ENCODE results near the gene ILK. TPM values are rescaled to one million over a fixed set of nuclear protein-coding genes. Genes with fewer than 3 reads are reported as not detected.
A peak's percentile ranks its signal among the peaks of the same experiment; 100 is the strongest.

ILK gene
- total and polyA plus RNA-seq, 11 donors, result 177 to 288 (median 222) TPM

DNA sequence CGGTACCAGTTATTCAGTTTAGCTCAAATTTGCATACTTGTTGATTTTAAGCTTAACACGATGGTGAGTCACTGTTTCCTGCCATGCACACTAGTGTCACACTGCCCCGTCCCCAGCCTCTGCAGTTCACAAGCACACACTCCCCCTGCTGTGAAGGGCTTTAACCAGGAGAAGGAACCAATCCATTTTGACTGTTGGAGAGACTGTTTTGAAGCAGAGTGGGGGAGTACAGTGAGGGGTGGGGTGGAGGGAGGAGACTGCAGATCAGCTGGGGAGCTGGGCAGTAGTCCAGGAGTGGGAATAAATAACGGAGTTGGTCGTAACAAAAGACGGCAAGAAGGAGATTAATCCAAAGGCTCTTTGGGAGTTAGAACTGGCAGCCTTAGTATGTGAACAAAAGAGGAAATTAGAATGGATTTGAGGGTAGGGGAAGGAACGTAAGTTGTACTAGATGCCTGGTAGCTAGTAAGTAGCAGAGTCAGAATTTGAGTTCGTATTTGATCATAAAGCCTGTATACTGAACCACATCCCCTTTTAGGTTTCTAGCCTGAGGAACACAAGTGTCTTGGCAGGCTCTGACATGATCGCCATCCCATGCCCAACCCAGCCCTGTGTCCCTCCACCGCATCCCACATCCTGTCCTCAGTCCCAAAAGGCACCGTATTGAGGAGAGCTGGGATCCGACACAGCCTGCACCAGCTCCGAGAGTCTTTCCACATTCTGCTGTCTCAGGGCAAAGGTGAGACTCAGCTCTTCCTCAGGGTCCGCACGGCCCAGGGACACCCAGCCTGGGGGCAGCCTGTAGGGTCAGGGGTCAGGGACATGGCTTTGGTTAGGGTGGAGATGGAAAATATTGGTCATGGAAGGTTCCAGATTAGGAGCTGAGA is 14.8 kb downstream of the ILK start:
- TF ChIP-seq, protein P1, sequence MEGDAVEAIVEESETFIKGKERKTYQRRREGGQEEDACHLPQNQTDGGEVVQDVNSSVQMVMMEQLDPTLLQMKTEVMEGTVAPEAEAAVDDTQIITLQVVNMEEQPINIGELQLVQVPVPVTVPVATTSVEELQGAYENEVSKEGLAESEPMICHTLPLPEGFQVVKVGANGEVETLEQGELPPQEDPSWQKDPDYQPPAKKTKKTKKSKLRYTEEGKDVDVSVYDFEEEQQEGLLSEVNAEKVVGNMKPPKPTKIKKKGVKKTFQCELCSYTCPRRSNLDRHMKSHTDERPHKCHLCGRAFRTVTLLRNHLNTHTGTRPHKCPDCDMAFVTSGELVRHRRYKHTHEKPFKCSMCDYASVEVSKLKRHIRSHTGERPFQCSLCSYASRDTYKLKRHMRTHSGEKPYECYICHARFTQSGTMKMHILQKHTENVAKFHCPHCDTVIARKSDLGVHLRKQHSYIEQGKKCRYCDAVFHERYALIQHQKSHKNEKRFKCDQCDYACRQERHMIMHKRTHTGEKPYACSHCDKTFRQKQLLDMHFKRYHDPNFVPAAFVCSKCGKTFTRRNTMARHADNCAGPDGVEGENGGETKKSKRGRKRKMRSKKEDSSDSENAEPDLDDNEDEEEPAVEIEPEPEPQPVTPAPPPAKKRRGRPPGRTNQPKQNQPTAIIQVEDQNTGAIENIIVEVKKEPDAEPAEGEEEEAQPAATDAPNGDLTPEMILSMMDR (IDR thresholded peaks at IDR 0.05), result no peak
- no peak for TF ChIP-seq POLR2A (IDR thresholded peaks at IDR 0.05)
- H3K27me3 ChIP-seq, result no peaks in the 10 kb centered on the region
- peaks cover 0 to 37% (median 30%) of the 10 kb centered on the region in 9 donors for H3K36me3 ChIP-seq
- peak overlapping the region in 11 of 12 donors; percentile 62 to 94 (median 82) for H3K27ac ChIP-seq
- 9 to 14% (median 11%) methylated on average over 15 of the region's 15 CpGs for WGBS, 4 donors
- H3K4me3 ChIP-seq, result peak overlapping the region; percentile 37 to 86 (median 68)
- intact Hi-C loops (cut with DNase I), result loop anchor here in 2 of 10 donors (2.0 to 5.0 kb wide), 2 partner anchors 20 to 64 kb away; partner anchors contain the start of gene MRPL17 (in 1 of the 2)
- ATAC-seq (peak in 3 of 4 donors; percentile 1 to 32 (median 6)), DNase-seq (peak in 2 of 5 donors; percentile 51 to 70)
- peaks cover 0 to 53% (median 20%) of the 10 kb centered on the region in 12 donors for H3K4me1 ChIP-seq
- no peaks in the 10 kb centered on the region for H3K9me3 ChIP-seq

DNA sequence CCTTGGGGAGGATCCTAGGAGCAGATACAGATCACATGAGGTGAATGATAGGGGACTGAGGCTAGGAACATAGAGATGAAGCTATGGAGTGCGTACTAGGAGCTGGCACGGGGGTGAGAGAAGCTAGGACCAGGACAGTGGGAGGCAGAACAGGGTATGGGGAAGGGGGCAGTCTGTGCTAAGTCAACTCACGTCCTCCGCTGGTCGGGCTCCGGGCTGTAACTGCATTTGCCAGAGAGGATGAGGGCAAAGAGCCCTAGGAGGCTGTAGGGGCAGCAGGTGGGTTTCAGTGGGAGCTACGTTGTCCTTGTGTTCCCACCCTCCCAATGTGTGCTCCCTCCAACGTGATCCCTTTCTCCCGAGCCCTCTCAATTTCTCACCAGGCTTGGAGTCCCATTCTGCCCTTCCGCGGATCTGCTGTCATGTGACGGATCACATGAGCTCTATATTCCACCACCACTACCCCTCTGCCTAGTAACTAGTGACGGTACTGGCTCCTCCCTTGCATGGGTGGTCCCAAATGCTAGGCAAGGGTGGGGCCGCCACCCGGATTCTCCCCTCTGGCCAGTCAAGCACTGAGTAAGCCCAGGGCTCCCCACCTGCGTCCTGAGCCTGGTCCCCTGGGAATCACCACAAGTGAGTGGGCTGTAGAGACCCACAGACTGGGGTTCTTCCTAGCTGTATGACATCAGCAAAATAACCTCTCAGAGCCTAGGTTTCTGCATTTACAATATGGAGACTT is 15.6 kb downstream of the ILK start, which contains the start of gene TPP1:
Gene TPP1, minus strand, starts transcription at position 419 of the 742 bp plus-strand sequence. Its CDS starts 22 bp downstream, at position 397.
- Histone ChIP-seq H3K4me3 (peak within 1 kb of the TSS; percentile 37 to 86 (median 68)), H3K4me1 (peaks cover 0 to 45% (median 20%) of the 10 kb centered on the region in 12 donors), H3K9me3 (no peaks in the 10 kb centered on the region), H3K36me3 (peaks cover 0 to 34% (median 29%) of the 10 kb centered on the region in 9 donors), H3K27ac (peak within 1 kb of the TSS in 11 of 12 donors; percentile 62 to 94 (median 82)), H3K27me3 (no peaks in the 10 kb centered on the region)
- 0 to 1% (median 0%) methylated on average over 16 of the region's 16 CpGs for WGBS, 4 donors
- peak; percentile 94 to 98 (median 97) for ATAC-seq
- TF ChIP-seq POLR2A (IDR thresholded peaks at IDR 0.05), result peak in 1 of 2 donors; percentile 74
- TF ChIP-seq, protein P1 (IDR thresholded peaks at IDR 0.05), result no peak
- DNase-seq, result peak; percentile 92 to 95 (median 94)
- intact Hi-C loops (cut with DNase I), result loop anchor here in 2 of 10 donors (2.0 to 5.0 kb wide), 2 partner anchors 20 to 63 kb away; partner anchors contain the start of gene MRPL17 (in 1 of the 2)

DNA sequence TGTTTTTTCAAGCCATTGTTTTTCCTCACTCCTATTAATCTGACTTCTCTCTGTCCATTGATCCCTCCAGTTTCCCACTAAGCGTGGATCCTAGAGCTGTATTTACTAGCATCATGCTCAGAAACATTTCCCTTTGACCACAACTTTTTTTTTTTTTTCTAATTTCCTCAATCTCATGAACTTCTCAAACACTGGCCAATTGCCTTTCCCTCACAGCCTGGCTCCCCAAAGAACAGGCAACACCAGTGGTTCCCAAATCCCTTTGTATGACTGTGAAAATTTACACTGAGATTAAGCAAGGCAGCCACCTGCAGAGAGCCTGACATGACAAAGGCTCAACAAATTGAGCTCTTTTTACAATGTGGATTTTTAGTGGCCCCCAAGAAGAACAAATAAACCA is 17.1 kb downstream of the ILK start:
- Histone ChIP-seq H3K27me3 (no peaks in the 10 kb centered on the region), H3K4me3 (no peak overlapping the region), H3K27ac (peak overlapping the region in 1 of 12 donors; percentile 94), H3K9me3 (no peaks in the 10 kb centered on the region), H3K36me3 (peaks cover 0 to 33% (median 25%) of the 10 kb centered on the region in 9 donors), H3K4me1 (peaks cover 0 to 43% (median 20%) of the 10 kb centered on the region in 12 donors)
- TF ChIP-seq, protein P1 (IDR thresholded peaks at IDR 0.05), result no peak
- TF ChIP-seq POLR2A (IDR thresholded peaks at IDR 0.05), result no peak
- 47 to 95% (median 92%) methylated on average over 1 of the region's 1 CpG for WGBS, 4 donors
- intact Hi-C loops (cut with DNase I), result no loop called here
- ATAC-seq, result no peak
- no peak for DNase-seq

All from heart left ventricle (tissue), 16 donors.